H9 (cell line): ENCODE data around the gene ARFGEF3. TPM values are rescaled to one million over a fixed set of nuclear protein-coding genes. Genes with fewer than 3 reads are reported as not detected.

Experiments
- DNase-seq: peaks from one replicate; pipeline ENCODE4 v3.0.0-alpha.2; 2017
- H2AFZ ChIP-seq: one replicate; pipeline ENCODE4 v1.6.1; 2013; ENCODE audit warnings: mild to moderate bottlenecking, low read length, control low read depth, moderate library complexity
- H2AK5ac ChIP-seq: 2 replicates; pipeline ENCODE4 v1.6.1; 2013; ENCODE audit warnings: low read length, control low read depth, mixed read lengths; ENCODE audit not compliant: insufficient read length
- H2BK120ac ChIP-seq: one replicate; pipeline ENCODE4 v1.6.1; 2013; ENCODE audit warnings: low read depth, mild to moderate bottlenecking, low read length, control low read depth, inconsistent platforms; ENCODE audit not compliant: poor library complexity, severe bottlenecking
- H2BK12ac ChIP-seq: 2 replicates; pipeline ENCODE4 v1.6.1; 2013; ENCODE audit warnings: low read length, control low read depth, mixed read lengths, low read depth; ENCODE audit not compliant: insufficient read length
- H2BK15ac ChIP-seq: 2 replicates; pipeline ENCODE4 v1.6.1; 2013; ENCODE audit warnings: low read depth, low read length, control low read depth
- H2BK20ac ChIP-seq: one replicate; pipeline ENCODE4 v1.6.1; 2013; ENCODE audit warnings: low read depth, mild to moderate bottlenecking, low read length, control low read depth, inconsistent platforms; ENCODE audit not compliant: poor library complexity, severe bottlenecking
- H2BK5ac ChIP-seq: 2 replicates; pipeline ENCODE4 v1.6.1; 2013; ENCODE audit warnings: low read length, control low read depth, mixed read lengths; ENCODE audit not compliant: insufficient read length
- H3K14ac ChIP-seq: 2 replicates; pipeline ENCODE4 v1.6.1; 2013; ENCODE audit warnings: low read length, control low read depth; ENCODE audit not compliant: insufficient read depth
- H3K18ac ChIP-seq: 2 replicates; pipeline ENCODE4 v1.6.1; 2013; ENCODE audit warnings: low read depth, mild to moderate bottlenecking, mixed read lengths, low read length, control low read depth; ENCODE audit not compliant: insufficient read length
- H3K23ac ChIP-seq: 2 replicates; pipeline ENCODE4 v1.6.1; 2013; ENCODE audit warnings: low read length, control low read depth, mixed read lengths, low read depth; ENCODE audit not compliant: insufficient read length
- H3K23me2 ChIP-seq: 2 replicates; pipeline ENCODE4 v1.6.1; 2013; ENCODE audit warnings: low read depth, mild to moderate bottlenecking, mixed read lengths, low read length, control low read depth; ENCODE audit not compliant: insufficient read length, poor library complexity, severe bottlenecking
- H3K27ac ChIP-seq: 2 replicates; pipeline ENCODE4 v1.5.1; 2013; ENCODE audit warnings: low read length, control low read depth, mixed read lengths, low read depth; ENCODE audit not compliant: insufficient read length
- H3K27me3 ChIP-seq: 2 replicates; pipeline ENCODE4 v1.6.1; 2013; ENCODE audit warnings: low read length, control low read depth, inconsistent platforms; ENCODE audit not compliant: insufficient read depth
- H3K4ac ChIP-seq: 2 replicates; pipeline ENCODE4 v1.6.1; 2013; ENCODE audit warnings: low read depth, mild to moderate bottlenecking, control low read depth, inconsistent platforms, low read length, moderate library complexity
- H3K4me1 ChIP-seq: 2 replicates; pipeline ENCODE4 v1.6.1; 2013; ENCODE audit warnings: low read length, control low read depth, inconsistent platforms; ENCODE audit not compliant: insufficient read depth
- H3K4me2 ChIP-seq: 2 replicates; pipeline ENCODE4 v1.6.1; 2013; ENCODE audit warnings: low read length, control low read depth, mixed read lengths; ENCODE audit not compliant: insufficient read length, insufficient read depth
- H3K56ac ChIP-seq: 2 replicates; pipeline ENCODE4 v1.6.1; 2013; ENCODE audit warnings: low read depth, mild to moderate bottlenecking, mixed read lengths, low read length, control low read depth; ENCODE audit not compliant: insufficient read length
- H3K79me1 ChIP-seq: 2 replicates; pipeline ENCODE4 v1.6.1; 2013; ENCODE audit warnings: low read depth, mild to moderate bottlenecking, moderate library complexity, low read length, control low read depth, inconsistent platforms; ENCODE audit not compliant: insufficient read depth, poor library complexity, severe bottlenecking
- H3K79me2 ChIP-seq: 2 replicates; pipeline ENCODE4 v1.6.1; 2013; ENCODE audit warnings: low read length, control low read depth, inconsistent platforms; ENCODE audit not compliant: insufficient read depth
- H3K9ac ChIP-seq: 2 replicates; pipeline ENCODE4 v1.6.1; 2013; ENCODE audit warnings: low read length, control low read depth, mixed read lengths; ENCODE audit not compliant: insufficient read length; ENCODE audit errors: extremely low read depth
- H3K9me3 ChIP-seq: one replicate; pipeline ENCODE4 v1.6.1; 2013; ENCODE audit warnings: low read depth, low read length, inconsistent platforms; ENCODE audit not compliant: control insufficient read depth
- H3T11ph ChIP-seq: one replicate; pipeline ENCODE4 v1.6.1; 2013; ENCODE audit warnings: mild to moderate bottlenecking, low read length, control low read depth, inconsistent platforms
- H4K20me1 ChIP-seq: one replicate; pipeline ENCODE4 v1.6.1; 2013; ENCODE audit not compliant: control insufficient read depth, insufficient read length, insufficient read depth
- H4K5ac ChIP-seq: 2 replicates; pipeline ENCODE4 v1.6.1; 2013; ENCODE audit warnings: low read depth, mild to moderate bottlenecking, mixed read lengths, low read length, control low read depth; ENCODE audit not compliant: insufficient read length
- H4K8ac ChIP-seq: replicated peaks from 2 replicates; pipeline ENCODE4 v1.6.1; 2013; ENCODE audit warnings: low read length, control low read depth, mixed read lengths, low read depth; ENCODE audit not compliant: insufficient read length
- H4K91ac ChIP-seq: 2 replicates; pipeline ENCODE4 v1.6.1; 2013; ENCODE audit warnings: low read depth, mild to moderate bottlenecking, moderate library complexity, mixed read lengths, low read length, control low read depth; ENCODE audit not compliant: insufficient read length
- H3K27ac Mint-ChIP-seq, 3 experiments: 2 replicates in 2 of 3; 3 replicates in 1 of 3; pipeline ENCODE4 v1.8.0; 2020 to 2021; ENCODE audit warnings: mixed read lengths in 3 of 3, mild to moderate bottlenecking in 1 of 3, moderate library complexity in 1 of 3
- H3K27me3 Mint-ChIP-seq: 2 replicates; pipeline ENCODE4 v1.8.0; 2021; ENCODE audit warnings: low read depth, mild to moderate bottlenecking, moderate library complexity, mixed read lengths
- H3K36me3 Mint-ChIP-seq, 3 experiments: 2 replicates in 2 of 3; 3 replicates in 1 of 3; pipeline ENCODE4 v1.8.0; 2020 to 2021; ENCODE audit warnings: low read depth in 3 of 3, mixed read lengths in 3 of 3; ENCODE audit not compliant: insufficient read depth in 1 of 3
- H3K4me1 Mint-ChIP-seq, 2 experiments: 2 replicates each; pipeline ENCODE4 v1.8.0; 2020; ENCODE audit warnings: mixed read lengths in 2 of 2
- H3K4me3 Mint-ChIP-seq, 2 experiments: 2 replicates in 1 of 2; 3 replicates in 1 of 2; pipeline ENCODE4 v1.8.0; 2020 to 2021; ENCODE audit warnings: mild to moderate bottlenecking in 2 of 2, mixed read lengths in 2 of 2, moderate library complexity in 1 of 2
- H3K9me3 Mint-ChIP-seq, 2 experiments: 2 replicates in 1 of 2; 3 replicates in 1 of 2; pipeline ENCODE4 v1.8.0; 2020; ENCODE audit warnings: mild to moderate bottlenecking in 2 of 2, mixed read lengths in 2 of 2, moderate library complexity in 1 of 2
- CTCF ChIP-seq: fragments of 200-600 bp; sonication (generic); conservative IDR thresholded peaks from 3 replicates; pipeline ENCODE4 v1.8.0; 2021; ENCODE audit warnings: antibody characterized with exemption, mild to moderate bottlenecking
- WGBS: extraction: QIAGEN DNeasy Blood & Tissue Kit; methylation state at CpG from one replicate; pipeline ENCODE4 v1.1.7; 2013; ENCODE audit warnings: missing lambda C conversion rate, low lambda C conversion rate, mixed read lengths; ENCODE audit not compliant: insufficient read length; ENCODE audit errors: extremely low coverage; 5-methylcytosine and 5-hydroxymethylcytosine counted together
- total RNA-seq: library from RNA; stranded (reverse); gene quantifications from 2 replicates; pipeline ENCODE4 v1.2.1, GENCODE V29; 2021

ARFGEF3 gene
- total RNA-seq, 1 experiment from 2014 or later, result 13.7 TPM

GRCh38 chr6:138345565-138346285, 184.0 kb downstream of the ARFGEF3 start:
- Histone ChIP-seq H2BK120ac (no peak overlapping the region), H2BK20ac (no peak overlapping the region), H2AK5ac (no peak overlapping the region), H3K23ac (no peak overlapping the region), H3K4me1 (peaks cover 6% of the 10 kb centered on the region), H2AFZ (no peak overlapping the region), H3K9ac (no peak overlapping the region), H2BK5ac (no peak overlapping the region), H3K9me3 (no peaks in the 10 kb centered on the region), H2BK12ac (no peak overlapping the region), H3K27ac (no peak overlapping the region), H3K79me1 (no peaks in the 10 kb centered on the region), H3K18ac (no peak overlapping the region), H3K79me2 (no peaks in the 10 kb centered on the region), H3K27me3 (no peaks in the 10 kb centered on the region), H3K56ac (no peak overlapping the region), H4K8ac (no peak overlapping the region), H3K4me2 (no peak overlapping the region), H2BK15ac (no peak overlapping the region), H3K23me2 (no peaks in the 10 kb centered on the region), H4K91ac (no peak overlapping the region), H3T11ph (no peak overlapping the region), H3K14ac (no peak overlapping the region), H4K5ac (no peak overlapping the region), H3K4ac (no peak overlapping the region), H4K20me1 (no peaks in the 10 kb centered on the region)
- Mint-ChIP-seq H3K4me1 (peaks cover 15 to 30% of the 10 kb centered on the region in 2 experiments), H3K4me3 (no peak overlapping the region), H3K36me3 (no peaks in the 10 kb centered on the region), H3K9me3 (no peaks in the 10 kb centered on the region), H3K27me3 (no peaks in the 10 kb centered on the region), H3K27ac (no peak overlapping the region; a peak in 1 of 7 replicates)
- WGBS, result no CpG with 5 or more reads among the region's 2 CpGs
- TF ChIP-seq CTCF, result no peak
- DNase-seq, result no peak
